WTC11 (cell line): ENCODE measurements around the gene ANP32D. TPM values are rescaled to one million over a fixed set of nuclear protein-coding genes. Genes with fewer than 3 reads are reported as not detected.
A peak's percentile ranks its signal among the peaks of the same experiment; 100 is the strongest.

Source experiments
- ATAC-seq: fragments of 200-7000 bp; cut with Tn5 transposase; 2 replicates; pipeline ENCODE4 v1.10.0; 2021; ENCODE audit warnings: mild to moderate bottlenecking, moderate library complexity
- CTCF ChIA-PET: fragments of 300-600 bp; sonication (Branson Sonifier 250); formaldehyde crosslinking; loops from one replicate; lab custom pipeline; 2021; ENCODE audit warnings: antibody characterized with exemption; lab: Charles Lee
- POLR2A ChIA-PET: fragments of 350-600 bp; sonication (Branson Sonifier 250); formaldehyde crosslinking; loops from one replicate; lab custom pipeline; 2021; ENCODE audit warnings: antibody characterized with exemption; lab: Charles Lee
- DNase-seq: peaks from one replicate; pipeline ENCODE4 v3.0.0; 2021; ENCODE audit warnings: low spot score
- H3K27ac Mint-ChIP-seq: 2 replicates; pipeline ENCODE4 v1.8.0; 2021; ENCODE audit warnings: mixed read lengths
- H3K27me3 Mint-ChIP-seq: 2 replicates; pipeline ENCODE4 v1.8.0; 2021; ENCODE audit warnings: low read depth, mild to moderate bottlenecking, moderate library complexity, mixed read lengths
- H3K36me3 Mint-ChIP-seq: 2 replicates; pipeline ENCODE4 v1.8.0; 2021; ENCODE audit warnings: mixed read lengths
- H3K4me1 Mint-ChIP-seq: 2 replicates; pipeline ENCODE4 v1.8.0; 2022; ENCODE audit warnings: mixed read lengths
- H3K4me3 Mint-ChIP-seq: 2 replicates; pipeline ENCODE4 v1.8.0; 2021; ENCODE audit warnings: mild to moderate bottlenecking, moderate library complexity, mixed read lengths
- H3K9me3 Mint-ChIP-seq: 2 replicates; pipeline ENCODE4 v1.8.0; 2021; ENCODE audit warnings: mixed read lengths
- ELF4 ChIP-seq: sonication (generic); formaldehyde crosslinking; IDR thresholded peaks from 2 replicates; pipeline ENCODE4 v1.8.1; 2022; ENCODE audit warnings: low read depth, mild to moderate bottlenecking, moderate library complexity, missing genetic modification reagents
- EMX1 ChIP-seq: fragments of 250-450 bp; sonication (Bioruptor Pico); IDR thresholded peaks from 2 replicates; pipeline ENCODE4 v1.8.0; 2021; ENCODE audit warnings: mild to moderate bottlenecking
- ETV6 ChIP-seq: sonication (generic); formaldehyde crosslinking; IDR thresholded peaks from 2 replicates; pipeline ENCODE4 v1.8.1; 2022; ENCODE audit warnings: mild to moderate bottlenecking, missing genetic modification reagents
- JAZF1 ChIP-seq: fragments of 250-450 bp; sonication (Bioruptor Pico); IDR thresholded peaks from 2 replicates; pipeline ENCODE4 v1.9.0; 2021; ENCODE audit warnings: moderate library complexity, mild to moderate bottlenecking, inconsistent platforms
- NFYB ChIP-seq: sonication (generic); formaldehyde crosslinking; conservative IDR thresholded peaks from 2 replicates; pipeline ENCODE4 v1.8.0; 2022; ENCODE audit warnings: low read depth, missing genetic modification reagents
- OVOL2 ChIP-seq: fragments of 250-450 bp; sonication (Bioruptor Pico); IDR thresholded peaks from 2 replicates; pipeline ENCODE4 v1.9.0; 2021; ENCODE audit warnings: mild to moderate bottlenecking, borderline replicate concordance
- PRRX2 ChIP-seq: fragments of 250-450 bp; sonication (Bioruptor Pico); IDR thresholded peaks from 2 replicates; pipeline ENCODE4 v1.8.0; 2021; ENCODE audit warnings: mild to moderate bottlenecking
- TEAD1 ChIP-seq: sonication (generic); formaldehyde crosslinking; IDR thresholded peaks from 2 replicates; pipeline ENCODE4 v1.8.0; 2022; ENCODE audit warnings: mild to moderate bottlenecking, missing genetic modification reagents
- TP53 ChIP-seq: sonication (generic); formaldehyde crosslinking; IDR thresholded peaks from 2 replicates; pipeline ENCODE4 v1.8.1; 2023; ENCODE audit warnings: mild to moderate bottlenecking, missing genetic modification reagents
- ZNF232 ChIP-seq: sonication (generic); formaldehyde crosslinking; IDR thresholded peaks from 2 replicates; pipeline ENCODE4 v1.8.0; 2022; ENCODE audit warnings: mild to moderate bottlenecking, missing genetic modification reagents
- ZNF671 ChIP-seq: fragments of 250-450 bp; sonication (Bioruptor Pico); IDR thresholded peaks from 2 replicates; pipeline ENCODE4 v1.8.0; 2021; ENCODE audit warnings: mild to moderate bottlenecking
- total RNA-seq: library from RNA; stranded (reverse); gene quantifications from 3 replicates; pipeline ENCODE4 v1.2.3, GENCODE V29; 2021
- TF ChIP-seq, protein P1 (sequence below): sonication (generic); formaldehyde crosslinking; IDR thresholded peaks from 2 replicates; pipeline ENCODE4 v1.8.0; 2022; ENCODE audit warnings: mild to moderate bottlenecking, missing genetic modification reagents
- TF ChIP-seq, protein P2 (sequence below): sonication (generic); formaldehyde crosslinking; conservative IDR thresholded peaks from 2 replicates; pipeline ENCODE4 v1.8.1; 2023; ENCODE audit warnings: mild to moderate bottlenecking, low read depth, missing genetic modification reagents, moderate library complexity
- TF ChIP-seq, protein P3 (sequence below): sonication (generic); formaldehyde crosslinking; IDR thresholded peaks from 2 replicates; pipeline ENCODE4 v1.8.0; 2022; ENCODE audit warnings: mild to moderate bottlenecking, missing genetic modification reagents
- TF ChIP-seq, protein P4 (sequence below): sonication (generic); formaldehyde crosslinking; IDR thresholded peaks from 2 replicates; pipeline ENCODE4 v1.8.0; 2023; ENCODE audit warnings: missing genetic modification reagents, mild to moderate bottlenecking, borderline replicate concordance
- TF ChIP-seq, protein P5 (sequence below): sonication (generic); formaldehyde crosslinking; IDR thresholded peaks from 2 replicates; pipeline ENCODE4 v1.8.1; 2023; ENCODE audit warnings: mild to moderate bottlenecking, missing genetic modification reagents, moderate library complexity

The ANP32D gene
- total RNA-seq, 1 experiment from 2014 or later: not detected

GRCh38 chr12:48442179-48442847 lies 30.0 kb upstream of the ANP32D start:
- Mint-ChIP-seq H3K9me3 (peaks cover under 1% of the 10 kb centered on the region; the same call in 1 of the 2 replicates), H3K27ac (no peak overlapping the region), H3K27me3 (peaks cover 4% of the 10 kb centered on the region), H3K4me3 (no peak overlapping the region), H3K36me3 (no peaks in the 10 kb centered on the region), H3K4me1 (peaks cover 7% of the 10 kb centered on the region)
- CTCF ChIA-PET: interaction anchor here (0.6 to 1.8 kb wide), 7 partner anchors 68 to 200 kb away, joined by 3 to 6 read pairs (median 3); no protein-coding TSS in a partner anchor
- POLR2A ChIA-PET: interaction anchor here (0.6 kb wide), 1 partner anchor 220 kb away, joined by 4 read pairs; no protein-coding TSS in a partner anchor
- DNase-seq: peak; percentile 16
- no peak for TF ChIP-seq ELF4 (CRISPR knock-in tag)
- no peak for TF ChIP-seq JAZF1 (CRISPR knock-in tag)
- no peak for TF ChIP-seq ZNF671 (CRISPR knock-in tag)
- TF ChIP-seq TEAD1 (CRISPR knock-in tag): no peak
- TF ChIP-seq, protein P1, sequence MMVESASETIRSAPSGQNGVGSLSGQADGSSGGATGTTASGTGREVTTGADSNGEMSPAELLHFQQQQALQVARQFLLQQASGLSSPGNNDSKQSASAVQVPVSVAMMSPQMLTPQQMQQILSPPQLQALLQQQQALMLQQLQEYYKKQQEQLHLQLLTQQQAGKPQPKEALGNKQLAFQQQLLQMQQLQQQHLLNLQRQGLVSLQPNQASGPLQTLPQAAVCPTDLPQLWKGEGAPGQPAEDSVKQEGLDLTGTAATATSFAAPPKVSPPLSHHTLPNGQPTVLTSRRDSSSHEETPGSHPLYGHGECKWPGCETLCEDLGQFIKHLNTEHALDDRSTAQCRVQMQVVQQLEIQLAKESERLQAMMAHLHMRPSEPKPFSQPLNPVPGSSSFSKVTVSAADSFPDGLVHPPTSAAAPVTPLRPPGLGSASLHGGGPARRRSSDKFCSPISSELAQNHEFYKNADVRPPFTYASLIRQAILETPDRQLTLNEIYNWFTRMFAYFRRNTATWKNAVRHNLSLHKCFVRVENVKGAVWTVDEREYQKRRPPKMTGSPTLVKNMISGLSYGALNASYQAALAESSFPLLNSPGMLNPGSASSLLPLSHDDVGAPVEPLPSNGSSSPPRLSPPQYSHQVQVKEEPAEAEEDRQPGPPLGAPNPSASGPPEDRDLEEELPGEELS (CRISPR knock-in tag): no peak
- TF ChIP-seq TP53 (CRISPR knock-in tag): no peak
- no peak for TF ChIP-seq OVOL2 (CRISPR knock-in tag)
- no peak for TF ChIP-seq ZNF232 (CRISPR knock-in tag)
- TF ChIP-seq PRRX2 (CRISPR knock-in tag): no peak
- TF ChIP-seq, protein P2, sequence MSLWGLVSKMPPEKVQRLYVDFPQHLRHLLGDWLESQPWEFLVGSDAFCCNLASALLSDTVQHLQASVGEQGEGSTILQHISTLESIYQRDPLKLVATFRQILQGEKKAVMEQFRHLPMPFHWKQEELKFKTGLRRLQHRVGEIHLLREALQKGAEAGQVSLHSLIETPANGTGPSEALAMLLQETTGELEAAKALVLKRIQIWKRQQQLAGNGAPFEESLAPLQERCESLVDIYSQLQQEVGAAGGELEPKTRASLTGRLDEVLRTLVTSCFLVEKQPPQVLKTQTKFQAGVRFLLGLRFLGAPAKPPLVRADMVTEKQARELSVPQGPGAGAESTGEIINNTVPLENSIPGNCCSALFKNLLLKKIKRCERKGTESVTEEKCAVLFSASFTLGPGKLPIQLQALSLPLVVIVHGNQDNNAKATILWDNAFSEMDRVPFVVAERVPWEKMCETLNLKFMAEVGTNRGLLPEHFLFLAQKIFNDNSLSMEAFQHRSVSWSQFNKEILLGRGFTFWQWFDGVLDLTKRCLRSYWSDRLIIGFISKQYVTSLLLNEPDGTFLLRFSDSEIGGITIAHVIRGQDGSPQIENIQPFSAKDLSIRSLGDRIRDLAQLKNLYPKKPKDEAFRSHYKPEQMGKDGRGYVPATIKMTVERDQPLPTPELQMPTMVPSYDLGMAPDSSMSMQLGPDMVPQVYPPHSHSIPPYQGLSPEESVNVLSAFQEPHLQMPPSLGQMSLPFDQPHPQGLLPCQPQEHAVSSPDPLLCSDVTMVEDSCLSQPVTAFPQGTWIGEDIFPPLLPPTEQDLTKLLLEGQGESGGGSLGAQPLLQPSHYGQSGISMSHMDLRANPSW (CRISPR knock-in tag): no peak
- TF ChIP-seq NFYB (CRISPR knock-in tag): no peak
- no peak for TF ChIP-seq EMX1 (CRISPR knock-in tag)
- TF ChIP-seq, protein P3, sequence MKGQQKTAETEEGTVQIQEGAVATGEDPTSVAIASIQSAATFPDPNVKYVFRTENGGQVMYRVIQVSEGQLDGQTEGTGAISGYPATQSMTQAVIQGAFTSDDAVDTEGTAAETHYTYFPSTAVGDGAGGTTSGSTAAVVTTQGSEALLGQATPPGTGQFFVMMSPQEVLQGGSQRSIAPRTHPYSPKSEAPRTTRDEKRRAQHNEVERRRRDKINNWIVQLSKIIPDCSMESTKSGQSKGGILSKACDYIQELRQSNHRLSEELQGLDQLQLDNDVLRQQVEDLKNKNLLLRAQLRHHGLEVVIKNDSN (CRISPR knock-in tag): no peak
- TF ChIP-seq, protein P4, sequence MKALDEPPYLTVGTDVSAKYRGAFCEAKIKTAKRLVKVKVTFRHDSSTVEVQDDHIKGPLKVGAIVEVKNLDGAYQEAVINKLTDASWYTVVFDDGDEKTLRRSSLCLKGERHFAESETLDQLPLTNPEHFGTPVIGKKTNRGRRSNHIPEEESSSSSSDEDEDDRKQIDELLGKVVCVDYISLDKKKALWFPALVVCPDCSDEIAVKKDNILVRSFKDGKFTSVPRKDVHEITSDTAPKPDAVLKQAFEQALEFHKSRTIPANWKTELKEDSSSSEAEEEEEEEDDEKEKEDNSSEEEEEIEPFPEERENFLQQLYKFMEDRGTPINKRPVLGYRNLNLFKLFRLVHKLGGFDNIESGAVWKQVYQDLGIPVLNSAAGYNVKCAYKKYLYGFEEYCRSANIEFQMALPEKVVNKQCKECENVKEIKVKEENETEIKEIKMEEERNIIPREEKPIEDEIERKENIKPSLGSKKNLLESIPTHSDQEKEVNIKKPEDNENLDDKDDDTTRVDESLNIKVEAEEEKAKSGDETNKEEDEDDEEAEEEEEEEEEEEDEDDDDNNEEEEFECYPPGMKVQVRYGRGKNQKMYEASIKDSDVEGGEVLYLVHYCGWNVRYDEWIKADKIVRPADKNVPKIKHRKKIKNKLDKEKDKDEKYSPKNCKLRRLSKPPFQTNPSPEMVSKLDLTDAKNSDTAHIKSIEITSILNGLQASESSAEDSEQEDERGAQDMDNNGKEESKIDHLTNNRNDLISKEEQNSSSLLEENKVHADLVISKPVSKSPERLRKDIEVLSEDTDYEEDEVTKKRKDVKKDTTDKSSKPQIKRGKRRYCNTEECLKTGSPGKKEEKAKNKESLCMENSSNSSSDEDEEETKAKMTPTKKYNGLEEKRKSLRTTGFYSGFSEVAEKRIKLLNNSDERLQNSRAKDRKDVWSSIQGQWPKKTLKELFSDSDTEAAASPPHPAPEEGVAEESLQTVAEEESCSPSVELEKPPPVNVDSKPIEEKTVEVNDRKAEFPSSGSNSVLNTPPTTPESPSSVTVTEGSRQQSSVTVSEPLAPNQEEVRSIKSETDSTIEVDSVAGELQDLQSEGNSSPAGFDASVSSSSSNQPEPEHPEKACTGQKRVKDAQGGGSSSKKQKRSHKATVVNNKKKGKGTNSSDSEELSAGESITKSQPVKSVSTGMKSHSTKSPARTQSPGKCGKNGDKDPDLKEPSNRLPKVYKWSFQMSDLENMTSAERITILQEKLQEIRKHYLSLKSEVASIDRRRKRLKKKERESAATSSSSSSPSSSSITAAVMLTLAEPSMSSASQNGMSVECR (CRISPR knock-in tag): no peak
- no peak for TF ChIP-seq ETV6
- TF ChIP-seq, protein P5, sequence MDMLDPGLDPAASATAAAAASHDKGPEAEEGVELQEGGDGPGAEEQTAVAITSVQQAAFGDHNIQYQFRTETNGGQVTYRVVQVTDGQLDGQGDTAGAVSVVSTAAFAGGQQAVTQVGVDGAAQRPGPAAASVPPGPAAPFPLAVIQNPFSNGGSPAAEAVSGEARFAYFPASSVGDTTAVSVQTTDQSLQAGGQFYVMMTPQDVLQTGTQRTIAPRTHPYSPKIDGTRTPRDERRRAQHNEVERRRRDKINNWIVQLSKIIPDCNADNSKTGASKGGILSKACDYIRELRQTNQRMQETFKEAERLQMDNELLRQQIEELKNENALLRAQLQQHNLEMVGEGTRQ: no peak
- ATAC-seq: peak; percentile 92
